Measurements from ENCODE around the gene QTRT2. TPM values are rescaled to one million over a fixed set of nuclear protein-coding genes. Genes with fewer than 3 reads are reported as not detected.

QTRT2 gene
- total RNA-seq, 4 donors from 2014 or later = 9.4 to 29.1 (median 21.3) TPM

- Histone ChIP-seq H3K27ac (no peak overlapping the region), H3K36me3 (no peaks in the 10 kb centered on the region), H3K9me3 (no peaks in the 10 kb centered on the region), H3K4me1 (no peaks in the 10 kb centered on the region), H3K4me3 (no peak overlapping the region), H3K27me3 (no peaks in the 10 kb centered on the region)
- TF ChIP-seq CTCF (IDR thresholded peaks at IDR 0.05) (no peak), POLR2A (IDR thresholded peaks at IDR 0.05) (no peak), POLR2AphosphoS5 (IDR thresholded peaks at IDR 0.05) (no peak), EP300 (IDR thresholded peaks at IDR 0.05) (no peak)
- ATAC-seq = no peak
- WGBS, 2 donors (ENCODE audit: low coverage in 1 of 2) = 76 to 80% methylated on average over 3 of the region's 3 CpGs
These were observed 47.9 kb downstream of the QTRT2 start for GRCh38 chr3:114104414-114104813.

GRCh38 chr3:114108137-114108536 lies 51.6 kb downstream of the QTRT2 start:
- no peak overlapping the region for H3K4me3 ChIP-seq
- no peaks in the 10 kb centered on the region for H3K27me3 ChIP-seq
- WGBS, 2 donors (ENCODE audit: low coverage in 1 of 2) = 50 to 80% methylated on average over 1 of the region's 8 CpGs
- no peak overlapping the region for H3K27ac ChIP-seq
- ATAC-seq = no peak
- no peak for TF ChIP-seq POLR2AphosphoS5 (IDR thresholded peaks at IDR 0.05)
- TF ChIP-seq EP300 (IDR thresholded peaks at IDR 0.05) = no peak
- TF ChIP-seq POLR2A (IDR thresholded peaks at IDR 0.05) = no peak
- no peak for TF ChIP-seq CTCF (IDR thresholded peaks at IDR 0.05)
- H3K36me3 ChIP-seq = no peaks in the 10 kb centered on the region
- H3K9me3 ChIP-seq = no peaks in the 10 kb centered on the region
- no peaks in the 10 kb centered on the region for H3K4me1 ChIP-seq

GRCh38 chr3:114110439-114110838 lies 53.9 kb downstream of the QTRT2 start:
- Histone ChIP-seq H3K4me3 (no peak overlapping the region), H3K36me3 (no peaks in the 10 kb centered on the region), H3K4me1 (no peaks in the 10 kb centered on the region), H3K27ac (no peak overlapping the region), H3K27me3 (no peaks in the 10 kb centered on the region), H3K9me3 (no peaks in the 10 kb centered on the region)
- no peak for TF ChIP-seq POLR2A (IDR thresholded peaks at IDR 0.05)
- no peak for TF ChIP-seq POLR2AphosphoS5 (IDR thresholded peaks at IDR 0.05)
- TF ChIP-seq EP300 (IDR thresholded peaks at IDR 0.05) = no peak
- TF ChIP-seq CTCF (IDR thresholded peaks at IDR 0.05) = no peak
- 54 to 80% methylated on average over 1 to 5 of the region's 5 CpGs for WGBS, 2 donors (ENCODE audit: low coverage in 1 of 2)
- ATAC-seq = no peak

GRCh38 chr3:114111060-114111770 lies 54.7 kb downstream of the QTRT2 start:
- no peaks in the 10 kb centered on the region for H3K27me3 ChIP-seq
- ATAC-seq = no peak
- H3K36me3 ChIP-seq = no peaks in the 10 kb centered on the region
- no peak for TF ChIP-seq POLR2A (IDR thresholded peaks at IDR 0.05)
- no peak for TF ChIP-seq POLR2AphosphoS5 (IDR thresholded peaks at IDR 0.05)
- TF ChIP-seq EP300 (IDR thresholded peaks at IDR 0.05) = no peak
- H3K4me3 ChIP-seq = no peak overlapping the region
- WGBS, 2 donors (ENCODE audit: low coverage in 1 of 2) = 76 to 80% methylated on average over 3 of the region's 3 CpGs
- no peaks in the 10 kb centered on the region for H3K9me3 ChIP-seq
- no peaks in the 10 kb centered on the region for H3K4me1 ChIP-seq
- no peak overlapping the region for H3K27ac ChIP-seq

GRCh38 chr3:114112696-114113095 lies 56.2 kb downstream of the QTRT2 start:
- ATAC-seq = no peak

More at GRCh38 chr3:114112696-114113095, 56.2 kb downstream of the QTRT2 start:
- Histone ChIP-seq H3K36me3 (no peaks in the 10 kb centered on the region), H3K4me1 (no peaks in the 10 kb centered on the region), H3K9me3 (no peaks in the 10 kb centered on the region), H3K4me3 (no peak overlapping the region), H3K27me3 (no peaks in the 10 kb centered on the region), H3K27ac (no peak overlapping the region)
- 33 to 71% methylated on average over 1 to 6 of the region's 6 CpGs for WGBS, 2 donors (ENCODE audit: low coverage in 1 of 2)
- TF ChIP-seq CTCF (IDR thresholded peaks at IDR 0.05) = no peak
- TF ChIP-seq POLR2A (IDR thresholded peaks at IDR 0.05) = no peak
- TF ChIP-seq POLR2AphosphoS5 (IDR thresholded peaks at IDR 0.05) = no peak
- TF ChIP-seq EP300 (IDR thresholded peaks at IDR 0.05) = no peak
